Measurements from ENCODE around the gene TTC7B.

The TTC7B gene

GRCh38 chr14:90805084-90805391 lies 11.2 kb downstream of the TTC7B start:
- no peak for DNase-seq

GRCh38 chr14:90804292-90805083 lies 11.7 kb downstream of the TTC7B start:
- DNase-seq, result no peak

- no peak for DNase-seq
Measured at GRCh38 chr14:90803249-90803648, 13.0 kb downstream of the TTC7B start.

GRCh38 chr14:90799420-90799819 lies 16.8 kb downstream of the TTC7B start:
- DNase-seq, result no peak

GRCh38 chr14:90797919-90798318 lies 18.3 kb downstream of the TTC7B start:
- DNase-seq, result no peak

- DNase-seq, result no peak
Measured at GRCh38 chr14:90797451-90797850, 18.8 kb downstream of the TTC7B start.

- no peak for DNase-seq
Measured at GRCh38 chr14:90796329-90796728, 19.9 kb downstream of the TTC7B start.

- DNase-seq, result no peak
Measured at GRCh38 chr14:90795744-90796143, 20.5 kb downstream of the TTC7B start.

- no peak for DNase-seq
Measured at GRCh38 chr14:90791486-90791885, 24.7 kb downstream of the TTC7B start.

GRCh38 chr14:90788031-90788430 lies 28.2 kb downstream of the TTC7B start:
- no peak for DNase-seq

GRCh38 chr14:90785876-90786450 lies 30.3 kb downstream of the TTC7B start:
- DNase-seq, result no peak

GRCh38 chr14:90785471-90785870 lies 30.8 kb downstream of the TTC7B start:
- DNase-seq, result no peak

- no peak for DNase-seq
Measured at GRCh38 chr14:90784621-90785270, 31.5 kb downstream of the TTC7B start.

GRCh38 chr14:90783344-90783743 lies 32.9 kb downstream of the TTC7B start:
- DNase-seq, result no peak

- DNase-seq, result no peak
Measured at GRCh38 chr14:90782892-90783291, 33.3 kb downstream of the TTC7B start.

- no peak for DNase-seq
Measured at GRCh38 chr14:90781876-90782275, 34.4 kb downstream of the TTC7B start.

- no peak for DNase-seq
Measured at GRCh38 chr14:90781344-90781761, 34.9 kb downstream of the TTC7B start.

GRCh38 chr14:90780519-90780918 lies 35.7 kb downstream of the TTC7B start:
- no peak for DNase-seq

- no peak for DNase-seq
Measured at GRCh38 chr14:90778571-90779255, 37.5 kb downstream of the TTC7B start.

- DNase-seq, result no peak
Measured at GRCh38 chr14:90777830-90778485, 38.3 kb downstream of the TTC7B start.

GRCh38 chr14:90777358-90777757 lies 38.9 kb downstream of the TTC7B start:
- no peak for DNase-seq

GRCh38 chr14:90775441-90775840 lies 40.8 kb downstream of the TTC7B start:
- no peak for DNase-seq

- no peak for DNase-seq
Measured at GRCh38 chr14:90774316-90774715, 41.9 kb downstream of the TTC7B start.

Measured in NCI-H774 (cell line).